SK-N-MC (cell line): ENCODE data around the gene TRAIP.
A peak's percentile ranks its signal among the peaks of the same experiment; 100 is the strongest.
"Not testable (repeated sequence)": the region's sequence is repeated elsewhere in the genome, so short reads cannot be mapped to it uniquely, and the experiment has no call there.

ENCODE experiments used
- DNase-seq: peaks from one replicate; pipeline ENCODE4 v3.0.0-alpha.2; 2011; ENCODE audit warnings: low read depth, low spot score
- H3K27ac ChIP-seq: fragments of 200-600 bp; sonication (generic); 2 replicates; pipeline ENCODE4 v1.5.1; 2016; ENCODE audit warnings: mixed run types
- H3K36me3 ChIP-seq: fragments of 200-600 bp; sonication (generic); 2 replicates; pipeline ENCODE4 v1.6.1; 2017; ENCODE audit warnings: antibody characterized with exemption, low read length, mixed read lengths; ENCODE audit not compliant: insufficient read depth
- H3K4me3 ChIP-seq: fragments of 200-600 bp; sonication (generic); 2 replicates; pipeline ENCODE4 v1.5.1; 2016
- H3K9ac ChIP-seq: fragments of 200-600 bp; sonication (generic); 2 replicates; pipeline ENCODE4 v1.8.0; 2017; ENCODE audit warnings: mixed run types, mixed read lengths; ENCODE audit not compliant: insufficient read length
- H3K9me3 ChIP-seq: fragments of 200-600 bp; sonication (generic); 2 replicates; pipeline ENCODE4 v1.6.1; 2017; ENCODE audit warnings: low read depth, mild to moderate bottlenecking, antibody characterized with exemption, low read length, moderate library complexity, mixed read lengths
- EZH2 ChIP-seq: fragments of 200-600 bp; sonication (generic); IDR thresholded peaks from one replicate; pipeline ENCODE4 v1.6.1; 2017; ENCODE audit warnings: antibody characterized with exemption
- FOXP2 ChIP-seq: optimal IDR thresholded peaks from 2 replicates; pipeline ENCODE3; 2011; ENCODE audit warnings: mild to moderate bottlenecking, moderate library complexity; ENCODE audit not compliant: insufficient read depth; ENCODE audit errors: extremely low read length, control extremely low read depth
- POLR2AphosphoS5 ChIP-seq: IDR thresholded peaks from 2 replicates; pipeline ENCODE4 v1.6.1; 2012; ENCODE audit warnings: mild to moderate bottlenecking, low read depth, low read length, borderline replicate concordance

Gene TRAIP

GRCh38 chr3:49791571-49791970 is 64.8 kb downstream of the TRAIP start:
- no peak overlapping the region for H3K9ac ChIP-seq
- no peak for DNase-seq
- no peaks in the 10 kb centered on the region for H3K36me3 ChIP-seq
- no peaks in the 10 kb centered on the region for H3K9me3 ChIP-seq
- no peak overlapping the region for H3K4me3 ChIP-seq
- H3K27ac ChIP-seq, result no peak overlapping the region
- TF ChIP-seq POLR2AphosphoS5 (no peak), FOXP2 (no peak), EZH2 (no peak)

DNA sequence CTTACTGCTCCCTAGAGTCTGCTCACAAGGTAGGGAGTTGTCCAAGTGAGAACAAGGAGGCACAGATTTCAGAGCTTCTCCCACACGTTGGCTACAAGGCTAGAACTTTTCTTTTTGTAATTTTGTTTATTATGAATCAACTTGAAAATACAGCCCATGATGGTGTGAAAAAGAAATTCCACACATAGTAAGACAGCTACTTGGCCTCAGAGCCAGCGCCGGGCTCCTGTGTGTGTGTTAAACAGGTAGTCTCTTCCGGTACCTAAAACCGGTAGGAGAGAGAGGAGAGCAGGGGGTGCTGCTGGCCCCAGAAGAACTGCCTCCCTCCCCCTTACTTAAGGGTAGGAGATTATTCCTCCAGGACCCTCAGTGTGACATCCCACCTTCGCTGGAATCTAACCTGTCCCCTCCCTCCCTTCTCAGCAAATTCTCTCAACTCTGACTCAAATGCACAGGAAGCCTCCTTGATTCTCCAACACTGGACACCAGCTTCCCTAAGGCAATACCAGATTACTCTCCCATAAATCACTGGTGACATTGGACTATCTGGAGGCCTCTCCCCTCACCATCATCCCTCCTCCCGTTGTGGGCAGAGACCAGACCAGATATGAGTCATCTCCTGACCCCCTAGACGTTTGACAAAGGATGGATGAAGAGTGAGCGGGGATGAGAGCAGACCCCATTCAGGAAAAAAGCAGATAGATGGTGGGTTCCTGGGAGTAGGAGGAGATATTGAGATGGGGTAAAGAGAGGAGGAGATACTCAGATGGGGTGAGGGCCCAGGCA is 65.5 kb downstream of the TRAIP start:
- no peak overlapping the region for H3K27ac ChIP-seq
- no peaks in the 10 kb centered on the region for H3K9me3 ChIP-seq
- H3K9ac ChIP-seq, result no peak overlapping the region
- DNase-seq, result no peak
- no peaks in the 10 kb centered on the region for H3K36me3 ChIP-seq
- no peak overlapping the region for H3K4me3 ChIP-seq
- TF ChIP-seq POLR2AphosphoS5, result no peak
- TF ChIP-seq EZH2, result no peak
- TF ChIP-seq FOXP2, result no peak

DNA sequence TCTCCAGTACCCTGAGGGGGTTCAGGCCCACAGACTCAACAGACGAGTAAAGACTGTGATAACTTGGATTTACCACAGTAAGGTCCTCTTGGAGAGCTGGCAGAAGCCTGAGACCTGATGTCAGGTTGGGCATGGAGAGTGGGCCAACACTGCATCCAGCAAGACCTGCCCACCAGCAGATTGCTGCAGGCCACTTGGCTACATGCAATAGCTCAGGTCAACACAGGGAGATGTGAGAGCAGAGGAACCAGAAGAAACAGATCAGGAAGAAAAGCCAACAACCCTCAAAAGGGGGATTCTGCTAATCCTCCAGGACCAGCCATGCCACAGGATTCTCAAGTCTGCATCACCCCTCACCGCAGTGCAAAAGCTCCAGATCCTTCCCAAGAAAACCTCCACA is 68.3 kb downstream of the TRAIP start:
- TF ChIP-seq FOXP2 (no peak), POLR2AphosphoS5 (no peak), EZH2 (no peak)
- Histone ChIP-seq H3K4me3 (no peak overlapping the region), H3K9me3 (no peaks in the 10 kb centered on the region), H3K27ac (no peak overlapping the region), H3K9ac (no peak overlapping the region), H3K36me3 (no peaks in the 10 kb centered on the region)
- DNase-seq, result no peak

DNA sequence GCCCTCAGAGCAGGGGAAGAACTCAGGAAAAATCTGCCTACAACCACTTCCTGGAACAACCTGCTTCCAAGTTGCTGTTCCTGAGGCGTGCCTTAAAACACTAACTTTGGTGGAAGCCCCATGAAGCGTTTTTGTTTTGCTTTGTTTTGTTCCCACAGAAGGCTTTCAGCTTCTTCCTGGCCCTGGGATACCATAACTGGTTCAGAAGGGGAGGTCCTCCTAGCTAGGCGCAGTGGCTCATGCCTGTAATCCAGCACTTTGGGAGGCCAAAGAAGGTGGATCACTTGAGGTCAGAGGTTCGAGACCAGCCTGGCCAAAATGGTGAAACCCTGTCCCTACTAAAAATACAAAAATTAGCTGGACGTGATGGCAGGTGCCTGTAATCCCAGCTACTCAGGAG is 68.8 kb downstream of the TRAIP start:
- Histone ChIP-seq H3K9me3 (no peaks in the 10 kb centered on the region), H3K27ac (no peak overlapping the region), H3K9ac (no peak overlapping the region), H3K4me3 (no peak overlapping the region), H3K36me3 (no peaks in the 10 kb centered on the region)
- TF ChIP-seq EZH2, result no peak
- TF ChIP-seq POLR2AphosphoS5, result no peak
- TF ChIP-seq FOXP2, result no peak
- DNase-seq, result no peak

DNA sequence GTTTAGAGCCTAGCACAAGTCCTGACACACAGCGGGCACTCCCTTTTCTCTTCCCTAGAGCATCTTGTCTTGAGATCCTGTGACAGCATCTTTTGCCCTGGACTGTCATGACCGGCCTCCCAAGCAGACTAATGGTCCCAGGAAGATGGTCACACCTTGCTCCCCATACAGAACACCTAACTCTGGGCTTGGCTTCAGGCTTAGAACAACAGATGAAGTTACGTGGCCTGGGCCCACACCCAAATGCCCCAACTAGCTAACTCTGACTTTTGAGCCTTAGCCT is 69.2 kb downstream of the TRAIP start:
- Histone ChIP-seq H3K27ac (no peak overlapping the region), H3K9ac (peak overlapping the region; percentile 88), H3K36me3 (no peaks in the 10 kb centered on the region), H3K4me3 (peak overlapping the region; percentile 84), H3K9me3 (no peaks in the 10 kb centered on the region)
- no peak for TF ChIP-seq FOXP2
- no peak for TF ChIP-seq POLR2AphosphoS5
- DNase-seq, result no peak

GRCh38 chr3:49786357-49787181 is 69.8 kb downstream of the TRAIP start, which contains the start of gene IP6K1:
Gene IP6K1 (minus strand): TSS chr3:49786542. CDS start chr3:49748040, 38,502 bp downstream.
- peak; percentile 28 for TF ChIP-seq FOXP2
- peak; percentile 88 for TF ChIP-seq POLR2AphosphoS5
- no peak for TF ChIP-seq EZH2
- peak within 1 kb of the TSS; percentile 57; the same call in 1 of the 2 replicates for H3K27ac ChIP-seq

GRCh38 chr3:49785565-49786356 is 70.6 kb downstream of the TRAIP start:
- Histone ChIP-seq H3K9me3 (no peaks in the 10 kb centered on the region), H3K4me3 (peak overlapping the region; percentile 84), H3K36me3 (no peaks in the 10 kb centered on the region), H3K9ac (peak overlapping the region; percentile 77), H3K27ac (no peak overlapping the region)
- no peak for DNase-seq
- no peak for TF ChIP-seq EZH2
- no peak for TF ChIP-seq FOXP2
- TF ChIP-seq POLR2AphosphoS5, result no peak

More at GRCh38 chr3:49786357-49787181, 69.8 kb downstream of the TRAIP start, which contains the start of gene IP6K1:
- H3K4me3 ChIP-seq, result peak within 1 kb of the TSS; percentile 84
- no peaks in the 10 kb centered on the region for H3K36me3 ChIP-seq
- no peaks in the 10 kb centered on the region for H3K9me3 ChIP-seq
- peak within 1 kb of the TSS; percentile 88 for H3K9ac ChIP-seq
- peak; percentile 95 for DNase-seq

GRCh38 chr3:49782277-49782676 is 74.1 kb downstream of the TRAIP start:
- H3K9me3 ChIP-seq, H3K27ac ChIP-seq, H3K36me3 ChIP-seq, H3K4me3 ChIP-seq, H3K9ac ChIP-seq, DNase-seq: not testable (repeated sequence)
